B cell (primary cell): Measurements from ENCODE around the gene VSTM5. TPM values are rescaled to one million over a fixed set of nuclear protein-coding genes. Genes with fewer than 3 reads are reported as not detected.

ENCODE experiments used
- ATAC-seq: fragments of 200-7000 bp; cut with Tn5 transposase; one replicate; pipeline ENCODE4 v1.10.0; 2021; ENCODE audit warnings: low read depth, mild to moderate bottlenecking, moderate number of reproducible peaks, moderate library complexity
- CTCF ChIA-PET: fragments of 350-600 bp; sonication (Branson Sonifier 250); formaldehyde crosslinking; loops from one replicate; lab custom pipeline; 2021; ENCODE audit warnings: antibody characterized with exemption, inconsistent platforms; lab: Charles Lee
- POLR2A ChIA-PET: fragments of 350-600 bp; sonication (Branson Sonifier 250); formaldehyde crosslinking; loops from one replicate; lab custom pipeline; 2021; ENCODE audit warnings: antibody characterized with exemption; lab: Charles Lee
- DNase-seq: peaks from one replicate; pipeline ENCODE4 v3.0.0; 2013
- H2AFZ ChIP-seq: 2 replicates; pipeline ENCODE4 v1.6.1; 2012; ENCODE audit warnings: mild to moderate bottlenecking, low read depth, low read length; ENCODE audit not compliant: insufficient read depth, poor library complexity, severe bottlenecking
- H3K27ac ChIP-seq, 2 donors: 1 replicate in 1 of 2; 2 replicates in 1 of 2; pipeline ENCODE4 v1.5.1; 2012 to 2013; ENCODE audit warnings: low read length in 2 of 2, mild to moderate bottlenecking in 2 of 2, moderate library complexity in 1 of 2
- H3K27me3 ChIP-seq, 4 experiments: fragments of 200-600 bp in 1 of 4; sonication (generic) in 1 of 4; replicated peaks in 1 of 4; 1 replicate in 2 of 4; 2 replicates in 2 of 4; pipeline versions ENCODE4 v1.6.1 to v1.7.0; 2013 to 2016; ENCODE audit warnings: low read length in 3 of 4, mild to moderate bottlenecking in 2 of 4, mixed read lengths in 1 of 4, moderate library complexity in 1 of 4; ENCODE audit not compliant: insufficient read depth in 4 of 4, control insufficient read depth in 3 of 4; ENCODE audit errors: control extremely low read depth in 1 of 4
- H3K36me3 ChIP-seq, 2 experiments: replicated peaks in 1 of 2; 1 replicate in 1 of 2; 2 replicates in 1 of 2; pipeline versions ENCODE4 v1.6.1 to v1.7.1; 2013; ENCODE audit warnings: low read length in 1 of 2; ENCODE audit not compliant: insufficient read depth in 2 of 2, control insufficient read depth in 1 of 2; ENCODE audit errors: control extremely low read depth in 1 of 2, extremely low read depth in 1 of 2
- H3K4me1 ChIP-seq, 2 donors: fragments of 200-600 bp in 1 of 2; sonication (generic) in 1 of 2; 1 replicate in 1 of 2; 2 replicates in 1 of 2; pipeline versions ENCODE4 v1.5.1 to v1.6.1; 2013 to 2017; ENCODE audit warnings: low read length in 2 of 2; ENCODE audit not compliant: control insufficient read depth in 2 of 2, insufficient read depth in 2 of 2
- H3K4me2 ChIP-seq: replicated peaks from 2 replicates; pipeline ENCODE3; 2012; ENCODE audit warnings: mild to moderate bottlenecking, low read depth, low read length; ENCODE audit not compliant: poor library complexity, severe bottlenecking
- H3K4me3 ChIP-seq, 5 experiments: fragments of 200-600 bp in 1 of 5; sonication (generic) in 1 of 5; 1 replicate in 3 of 5; 2 replicates in 2 of 5; pipeline versions ENCODE4 v1.5.1 to v1.7.0; 2011 to 2016; ENCODE audit warnings: low read length in 4 of 5, mild to moderate bottlenecking in 4 of 5, low read depth in 2 of 5, control low read depth in 1 of 5, moderate library complexity in 1 of 5; ENCODE audit not compliant: insufficient read depth in 1 of 5; ENCODE audit errors: control extremely low read depth in 1 of 5, extremely low read depth in 1 of 5
- H3K79me2 ChIP-seq: fragments of 200-600 bp; sonication (generic); one replicate; pipeline ENCODE4 v1.6.0; 2016; ENCODE audit warnings: low read length; ENCODE audit not compliant: control insufficient read depth, insufficient read depth
- H3K9ac ChIP-seq: fragments of 200-600 bp; sonication (generic); 2 replicates; pipeline ENCODE4 v1.6.1; 2017; ENCODE audit warnings: mild to moderate bottlenecking, low read length, moderate library complexity
- H3K9me3 ChIP-seq, 3 donors: one replicate each; pipeline versions ENCODE4 v1.6.1 to v1.7.1; 2013; ENCODE audit warnings: low read length in 2 of 3; ENCODE audit not compliant: control insufficient read depth in 2 of 3, insufficient read depth in 1 of 3; ENCODE audit errors: control extremely low read depth in 1 of 3
- H4K20me1 ChIP-seq: 2 replicates; pipeline ENCODE4 v1.6.0; 2012; ENCODE audit warnings: mild to moderate bottlenecking, low read length; ENCODE audit not compliant: insufficient read depth, control insufficient read depth, poor library complexity, severe bottlenecking
- H3K27ac Mint-ChIP-seq: one replicate; pipeline ENCODE4 v1.8.0; 2021; ENCODE audit warnings: mixed read lengths
- H3K27me3 Mint-ChIP-seq: one replicate; pipeline ENCODE4 v1.8.0; 2021; ENCODE audit warnings: mixed read lengths
- H3K4me1 Mint-ChIP-seq: one replicate; pipeline ENCODE4 v1.8.0; 2021; ENCODE audit warnings: mixed read lengths
- H3K4me3 Mint-ChIP-seq: one replicate; pipeline ENCODE4 v1.8.0; 2021; ENCODE audit warnings: mixed read lengths
- H3K9me3 Mint-ChIP-seq: one replicate; pipeline ENCODE4 v1.8.0; 2022; ENCODE audit warnings: mixed read lengths; ENCODE audit not compliant: insufficient read depth
- CTCF ChIP-seq: fragments of 200-600 bp; IDR thresholded peaks from one replicate; pipeline ENCODE4 v1.8.0; 2022; ENCODE audit warnings: antibody characterized with exemption, mild to moderate bottlenecking
- EZH2 ChIP-seq: IDR thresholded peaks from 2 replicates; pipeline ENCODE4 v1.6.1; 2012; ENCODE audit warnings: borderline replicate concordance, low read depth, mild to moderate bottlenecking, moderate library complexity, low read length; ENCODE audit not compliant: insufficient read depth, poor library complexity, severe bottlenecking
- WGBS: methylation state at CpG from one replicate; pipeline ENCODE4 v1.1.5; 2013; ENCODE audit warnings: missing lambda C conversion rate; ENCODE audit not compliant: insufficient coverage; 5-methylcytosine and 5-hydroxymethylcytosine counted together
- intact Hi-C: fragments of 100-400 bp; cut with micrococcal nuclease; formaldehyde crosslinking; loops from one replicate; pipeline ENCODE4 v1.10.0; 2022
- polyA plus RNA-seq: library from polyadenylated mRNA; depleted of rRNA; stranded (reverse); fragments of >200 nt; gene quantifications from 2 replicates; pipeline ENCODE4 v1.2.3, GENCODE V29; 2012
- small RNA-seq: library from RNA; depleted of rRNA; stranded (forward); fragments of <200 nt; gene quantifications from one replicate; pipeline ENCODE3, GENCODE V24; 2012; ENCODE audit warnings: low replicate concordance, low read depth; ENCODE audit not compliant: insufficient read length
- total RNA-seq, 2 donors: library from RNA; stranded (reverse); fragments of 120-200 nt in 1 of 2; gene quantifications; 1 replicate in 1 of 2; 2 replicates in 1 of 2; pipeline versions ENCODE4 v1.2.3 to v1.2.4, GENCODE V29; 2013 to 2022

Gene VSTM5
- total and polyA plus RNA-seq, 2 donors (not counting 1 experiment from before 2014, with no cell fraction given): not detected

- no peak for ATAC-seq
- ChIA-PET POLR2A (no interaction called here), CTCF (no interaction called here)
- Mint-ChIP-seq H3K4me1 (no peaks in the 10 kb centered on the region), H3K27ac (no peak overlapping the region), H3K27me3 (no peaks in the 10 kb centered on the region), H3K4me3 (no peak overlapping the region), H3K9me3 (no peaks in the 10 kb centered on the region)
- H3K9me3 ChIP-seq: peaks cover 0 to 29% (median 10%) of the 10 kb centered on the region in 3 donors
- WGBS: 97% methylated on average over 4 of the region's 4 CpGs
- H4K20me1 ChIP-seq: no peaks in the 10 kb centered on the region
- no peak overlapping the region for H3K4me3 ChIP-seq
- intact Hi-C loops: no loop called here
- H3K79me2 ChIP-seq: no peaks in the 10 kb centered on the region
- H3K27me3 ChIP-seq: no peaks in the 10 kb centered on the region
- no peak overlapping the region for H3K27ac ChIP-seq
- no peak for DNase-seq
- no peak overlapping the region for H2AFZ ChIP-seq
- H3K9ac ChIP-seq: no peak overlapping the region
- no peaks in the 10 kb centered on the region for H3K36me3 ChIP-seq
- no peaks in the 10 kb centered on the region for H3K4me1 ChIP-seq
- no peak overlapping the region for H3K4me2 ChIP-seq
- TF ChIP-seq EZH2: no peak
- TF ChIP-seq CTCF: no peak
These were observed 78.3 kb downstream of the VSTM5 start for GRCh38 chr11:93772123-93772522.

DNA sequence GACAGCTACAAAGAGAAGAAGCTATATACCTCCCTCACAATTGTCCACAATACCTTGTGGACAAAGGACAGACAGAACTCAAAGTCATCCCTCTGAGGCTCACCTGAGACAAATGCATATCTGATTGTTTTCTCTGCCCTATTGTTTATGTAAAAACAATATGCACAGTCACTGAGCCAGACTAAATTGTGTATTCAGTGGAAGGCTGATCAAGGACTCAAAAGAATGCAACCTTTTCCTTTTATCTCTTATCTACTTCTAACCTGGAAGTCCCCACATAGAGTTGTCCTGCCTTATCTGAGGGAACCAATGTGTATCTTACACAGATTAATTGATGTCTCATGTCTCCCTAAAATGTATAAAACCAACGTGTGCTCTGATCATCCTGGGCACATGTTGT, 80.3 kb downstream of the VSTM5 start:
- Mint-ChIP-seq H3K9me3 (no peaks in the 10 kb centered on the region), H3K4me3 (no peak overlapping the region)

More for the DNA sequence above, 80.3 kb downstream of the VSTM5 start:
- no peaks in the 10 kb centered on the region for H4K20me1 ChIP-seq
- no peaks in the 10 kb centered on the region for H3K79me2 ChIP-seq
- intact Hi-C loops: no loop called here
- Mint-ChIP-seq H3K4me1 (no peaks in the 10 kb centered on the region), H3K27me3 (no peaks in the 10 kb centered on the region), H3K27ac (no peak overlapping the region)
- 78% methylated on average over 1 of the region's 1 CpG for WGBS
- TF ChIP-seq EZH2 (no peak), CTCF (no peak)
- CTCF ChIA-PET: no interaction called here
- DNase-seq: no peak
- H3K27me3 ChIP-seq: no peaks in the 10 kb centered on the region
- no peak for ATAC-seq
- peaks cover 0 to 26% (median 10%) of the 10 kb centered on the region in 3 donors for H3K9me3 ChIP-seq
- no peak overlapping the region for H3K4me3 ChIP-seq
- no peak overlapping the region for H2AFZ ChIP-seq
- H3K36me3 ChIP-seq: peaks cover 0 to 3% of the 10 kb centered on the region in 2 experiments
- H3K4me1 ChIP-seq: no peaks in the 10 kb centered on the region
- POLR2A ChIA-PET: no interaction called here
- H3K4me2 ChIP-seq: no peak overlapping the region
- H3K27ac ChIP-seq: no peak overlapping the region
- no peak overlapping the region for H3K9ac ChIP-seq

Small RNA genes within 50 kb of the gene (small RNA-seq; reads per million reads assigned to genes)
- not detected for gene RF00019

Other genes starting within 250 kb of the VSTM5 start
- 24.8 and 25.8 TPM in 2 replicates for gene CEP295, start 188.9 kb downstream of the VSTM5 start, total RNA-seq
- 12.2 and 14.7 TPM in 2 replicates for gene CEP295, start 188.9 kb downstream of the VSTM5 start, polyA plus RNA-seq
- 230 and 235 TPM in 2 replicates for gene TAF1D, start 109.1 kb downstream of the VSTM5 start, total RNA-seq
- 127 and 226 TPM in 2 replicates for gene TAF1D, start 109.1 kb downstream of the VSTM5 start, polyA plus RNA-seq
- 38.9 and 40.3 TPM in 2 replicates for gene C11orf54, start 108.9 kb downstream of the VSTM5 start, total RNA-seq
- gene C11orf54, start 108.9 kb downstream of the VSTM5 start, polyA plus RNA-seq: 9.2 and 13.1 TPM in 2 replicates
- 78.1 and 82.7 TPM in 2 replicates for gene MED17, start 66.3 kb downstream of the VSTM5 start, total RNA-seq
- 26.1 and 38.5 TPM in 2 replicates for gene MED17, start 66.3 kb downstream of the VSTM5 start, polyA plus RNA-seq
- not detected in 2 replicates for gene HEPHL1, start 170.7 kb upstream of the VSTM5 start, total RNA-seq
- gene HEPHL1, start 170.7 kb upstream of the VSTM5 start, polyA plus RNA-seq: not detected in 2 replicates